ENCODE data around the gene TRIM45. TPM values are rescaled to one million over a fixed set of nuclear protein-coding genes. Genes with fewer than 3 reads are reported as not detected.

The TRIM45 gene
- total RNA-seq, 4 donors from 2014 or later: 0.38 to 1.1 (median 0.60) TPM

DNA sequence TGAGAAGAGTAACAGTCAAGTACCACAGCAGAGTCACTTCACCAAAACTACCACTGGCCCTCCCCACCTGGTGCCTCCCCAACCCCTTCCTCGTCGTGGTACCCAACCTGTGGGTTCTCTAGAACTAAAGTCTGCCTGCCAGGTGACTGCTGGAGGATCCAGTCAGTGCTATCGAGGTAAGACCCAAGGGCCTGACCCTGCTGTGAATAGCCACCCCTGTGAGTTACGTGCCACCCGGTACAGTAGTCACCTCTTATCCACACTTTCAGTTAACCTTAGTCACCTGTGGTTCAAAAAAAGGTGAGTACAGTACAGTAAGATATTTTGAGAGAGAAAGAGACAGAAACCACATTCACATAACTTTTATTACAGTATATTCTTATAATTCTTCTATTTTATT lies 44.9 kb downstream of the TRIM45 start:
- no peak overlapping the region for H3K4me3 ChIP-seq
- DNase-seq: no peak
- no peak overlapping the region for H3K27ac ChIP-seq
- intact Hi-C loops (cut with DNase I): no loop called here
- H3K9me3 ChIP-seq: no peaks in the 10 kb centered on the region
- H3K4me1 ChIP-seq: no peaks in the 10 kb centered on the region
- 79 to 89% methylated on average over 3 to 5 of the region's 5 CpGs for WGBS, 2 donors
- no peak for TF ChIP-seq CTCF (IDR thresholded peaks at IDR 0.05)
- TF ChIP-seq POLR2A (IDR thresholded peaks at IDR 0.05): no peak
- H3K36me3 ChIP-seq: peaks cover 7 to 85% (median 17%) of the 10 kb centered on the region in 3 donors
- H3K27me3 ChIP-seq: no peaks in the 10 kb centered on the region

- TF ChIP-seq CTCF (IDR thresholded peaks at IDR 0.05): no peak
- TF ChIP-seq POLR2A (IDR thresholded peaks at IDR 0.05): no peak
- Histone ChIP-seq H3K36me3 (peaks cover 0 to 30% (median under 1%) of the 10 kb centered on the region in 3 donors), H3K27me3 (no peaks in the 10 kb centered on the region), H3K4me3 (no peak overlapping the region), H3K27ac (no peak overlapping the region), H3K4me1 (no peaks in the 10 kb centered on the region), H3K9me3 (no peaks in the 10 kb centered on the region)
- intact Hi-C loops (cut with DNase I): no loop called here
- 66 to 75% methylated on average over 2 of the region's 2 CpGs for WGBS, 2 donors
- no peak for DNase-seq
Observed at GRCh38 chr1:117070124-117070523, 51.4 kb downstream of the TRIM45 start.

GRCh38 chr1:117069220-117069844 lies 52.2 kb downstream of the TRIM45 start:
- 76 to 78% methylated on average over 4 of the region's 4 CpGs for WGBS, 2 donors
- TF ChIP-seq CTCF (IDR thresholded peaks at IDR 0.05) (no peak), POLR2A (IDR thresholded peaks at IDR 0.05) (no peak)
- Histone ChIP-seq H3K4me1 (no peaks in the 10 kb centered on the region), H3K36me3 (peaks cover 0 to 24% (median 0%) of the 10 kb centered on the region in 3 donors), H3K27me3 (no peaks in the 10 kb centered on the region), H3K4me3 (no peak overlapping the region), H3K27ac (no peak overlapping the region), H3K9me3 (no peaks in the 10 kb centered on the region)
- intact Hi-C loops (cut with DNase I): loop anchor here (10.0 kb wide), 1 partner anchor 55 kb away; the partner anchor contains the start of gene TRIM45
- no peak for DNase-seq

GRCh38 chr1:117068580-117068979 lies 53.0 kb downstream of the TRIM45 start:
- Histone ChIP-seq H3K27ac (no peak overlapping the region), H3K36me3 (peaks cover 0 to 22% (median 0%) of the 10 kb centered on the region in 3 donors), H3K4me3 (no peak overlapping the region), H3K9me3 (no peaks in the 10 kb centered on the region), H3K27me3 (no peaks in the 10 kb centered on the region), H3K4me1 (no peaks in the 10 kb centered on the region)
- TF ChIP-seq POLR2A (IDR thresholded peaks at IDR 0.05) (no peak), CTCF (IDR thresholded peaks at IDR 0.05) (no peak)
- 89 to 95% methylated on average over 5 of the region's 5 CpGs for WGBS, 2 donors
- DNase-seq: no peak
- intact Hi-C loops (cut with DNase I): loop anchor here (10.0 kb wide), 1 partner anchor 56 kb away; the partner anchor contains the start of gene TRIM45

- H3K4me3 ChIP-seq: no peak overlapping the region
- no peak overlapping the region for H3K27ac ChIP-seq
- intact Hi-C loops (cut with DNase I): loop anchor here (10.0 kb wide), 1 partner anchor 57 kb away; the partner anchor contains the start of gene TRIM45
- no peaks in the 10 kb centered on the region for H3K9me3 ChIP-seq
- peak; percentile 60 to 81 (median 73) for TF ChIP-seq CTCF (IDR thresholded peaks at IDR 0.05)
- TF ChIP-seq POLR2A (IDR thresholded peaks at IDR 0.05): no peak
- H3K36me3 ChIP-seq: peaks cover 0 to 25% (median 0%) of the 10 kb centered on the region in 3 donors
- 62 to 69% methylated on average over 6 of the region's 6 CpGs for WGBS, 2 donors
- DNase-seq: no peak
- no peaks in the 10 kb centered on the region for H3K27me3 ChIP-seq
- no peaks in the 10 kb centered on the region for H3K4me1 ChIP-seq
Observed at GRCh38 chr1:117067533-117068370, 53.8 kb downstream of the TRIM45 start.
